HepG2 (cell line): ENCODE results near the gene TNFAIP2. TPM values are rescaled to one million over a fixed set of nuclear protein-coding genes. Genes with fewer than 3 reads are reported as not detected.
A peak's percentile ranks its signal among the peaks of the same experiment; 100 is the strongest.

ENCODE experiments used
- AHR ChIP-seq: IDR thresholded peaks from 2 replicates; pipeline ENCODE4 v1.6.1; 2018; ENCODE audit warnings: missing genetic modification reagents, missing compliant biosample characterization
- ARID4A ChIP-seq: sonication (generic); formaldehyde crosslinking; IDR thresholded peaks from 2 replicates; pipeline ENCODE4 v1.5.0; 2020; ENCODE audit warnings: mild to moderate bottlenecking, missing genetic modification reagents, borderline replicate concordance
- ATF5 ChIP-seq: sonication (generic); formaldehyde crosslinking; IDR thresholded peaks from 2 replicates; pipeline ENCODE4 v1.4.0; 2020; ENCODE audit warnings: mild to moderate bottlenecking, low read depth, missing genetic modification reagents
- EEA1 ChIP-seq: sonication (generic); formaldehyde crosslinking; IDR thresholded peaks from 2 replicates; pipeline ENCODE4 v1.5.1; 2020; ENCODE audit warnings: mild to moderate bottlenecking, missing genetic modification reagents, borderline replicate concordance
- MTF2 ChIP-seq: sonication (generic); formaldehyde crosslinking; IDR thresholded peaks from 2 replicates; pipeline ENCODE4 v1.5.0; 2020; ENCODE audit warnings: missing genetic modification reagents, borderline replicate concordance
- MYNN ChIP-seq: sonication (generic); formaldehyde crosslinking; IDR thresholded peaks from 2 replicates; pipeline ENCODE4 v1.4.0; 2020; ENCODE audit warnings: mild to moderate bottlenecking, low read depth, missing genetic modification reagents
- PHB2 ChIP-seq: fragments of 450-650 bp; IDR thresholded peaks from 2 replicates; pipeline ENCODE4 v1.6.1; 2018; ENCODE audit not compliant: partially characterized antibody
- RFXANK ChIP-seq: IDR thresholded peaks from 2 replicates; pipeline ENCODE4 v1.6.1; 2016
- TBX2 ChIP-seq: sonication (generic); formaldehyde crosslinking; IDR thresholded peaks from 2 replicates; pipeline ENCODE4 v1.5.0; 2020; ENCODE audit warnings: missing genetic modification reagents, mild to moderate bottlenecking, borderline replicate concordance
- ZBTB34 ChIP-seq: sonication (generic); formaldehyde crosslinking; IDR thresholded peaks from 2 replicates; pipeline ENCODE4 v1.8.0; 2022; ENCODE audit warnings: mild to moderate bottlenecking, missing genetic modification reagents
- ZBTB7A ChIP-seq: sonication (generic); formaldehyde crosslinking; IDR thresholded peaks from 2 replicates; pipeline ENCODE4 v1.8.0; 2022; ENCODE audit warnings: mild to moderate bottlenecking, missing genetic modification reagents
- ZNF513 ChIP-seq: sonication (generic); formaldehyde crosslinking; conservative IDR thresholded peaks from 2 replicates; pipeline ENCODE4 v1.5.0; 2020; ENCODE audit warnings: missing genetic modification reagents
- ZNF607 ChIP-seq: sonication (generic); formaldehyde crosslinking; IDR thresholded peaks from 2 replicates; pipeline ENCODE4 v1.5.1; 2020; ENCODE audit warnings: missing genetic modification reagents, mild to moderate bottlenecking, borderline replicate concordance
- ZNF737 ChIP-seq: sonication (generic); formaldehyde crosslinking; IDR thresholded peaks from 2 replicates; pipeline ENCODE4 v1.5.0; 2020; ENCODE audit warnings: missing genetic modification reagents, mild to moderate bottlenecking, borderline replicate concordance
- ZNF749 ChIP-seq: sonication (generic); formaldehyde crosslinking; IDR thresholded peaks from 2 replicates; pipeline ENCODE4 v1.8.0; 2022; ENCODE audit warnings: mild to moderate bottlenecking, missing genetic modification reagents, moderate library complexity, borderline replicate concordance
- ZSCAN30 ChIP-seq: sonication (generic); formaldehyde crosslinking; IDR thresholded peaks from 2 replicates; pipeline ENCODE4 v1.5.0; 2020; ENCODE audit warnings: mild to moderate bottlenecking, missing genetic modification reagents
- ZUFSP ChIP-seq: sonication (generic); formaldehyde crosslinking; IDR thresholded peaks from 2 replicates; pipeline ENCODE4 v1.9.0; 2021; ENCODE audit warnings: missing genetic modification reagents, mild to moderate bottlenecking, borderline replicate concordance
- polyA plus RNA-seq, 8 experiments: library from polyadenylated mRNA; depleted of rRNA in 3 of 8; stranded (reverse) in 7 of 8; unstranded in 1 of 8; fragments of >200 nt; fragmentation: Illumina TruSeq in 4 of 8; extraction: Trizol in 4 of 8; gene quantifications; 2 replicates each; pipeline versions ENCODE4 v1.2.1 to v1.2.3, GENCODE V29; 2011 to 2016; ENCODE audit warnings: low read depth in 4 of 8, missing spikeins in 1 of 8, mixed read lengths in 1 of 8; ENCODE audit not compliant: insufficient read depth in 1 of 8
- total RNA-seq, 5 experiments: library from RNA; depleted of rRNA; stranded (reverse); fragments of >200 nt; fragmentation: Illumina TruSeq; extraction: Trizol; gene quantifications; 2 replicates each; pipeline ENCODE4 v1.2.3, GENCODE V29; 2016; ENCODE audit warnings: low read depth in 1 of 5

Gene TNFAIP2
- total and polyA plus RNA-seq, 2 of the 13 experiments (the other 11 are each of a cell fraction or from before 2014, with no cell fraction given), result 0.46 to 1.5 TPM

GRCh38 chr14:103095210-103095778, 28.0 kb upstream of the TNFAIP2 start (continued):
- 0 out of 2 replicates have a peak, but pooled peaks have one; percentile 0 for TF ChIP-seq ZNF737 (CRISPR knock-in tag)
- no peak for TF ChIP-seq RFXANK (CRISPR knock-in tag)
- TF ChIP-seq PHB2, result no peak
- TF ChIP-seq EEA1 (CRISPR knock-in tag), result 0 out of 2 replicates have a peak, but pooled peaks have one; percentile 6
- 0 out of 2 replicates have a peak, but pooled peaks have one; percentile 46 for TF ChIP-seq ZNF749 (CRISPR knock-in tag)
- 0 out of 2 replicates have a peak, but pooled peaks have one; percentile 9 for TF ChIP-seq ARID4A
- TF ChIP-seq TBX2 (CRISPR knock-in tag), result no peak
- no peak for TF ChIP-seq ZBTB34
- TF ChIP-seq ZNF513 (CRISPR knock-in tag), result no peak
- 0 out of 2 replicates have a peak, but pooled peaks have one; percentile 15 for TF ChIP-seq ZNF607 (CRISPR knock-in tag)
- TF ChIP-seq ZUFSP, result no peak
- TF ChIP-seq MTF2 (CRISPR knock-in tag), result no peak
- TF ChIP-seq ZBTB7A (CRISPR knock-in tag), result 0 out of 2 replicates have a peak, but pooled peaks have one; percentile 34
- TF ChIP-seq MYNN (CRISPR knock-in tag), result no peak
- no peak for TF ChIP-seq AHR (CRISPR knock-in tag)
- TF ChIP-seq ZSCAN30 (CRISPR knock-in tag), result no peak
- TF ChIP-seq ATF5, result no peak
